AG04450 (cell line): ENCODE measurements around the gene THRB. TPM values are rescaled to one million over a fixed set of nuclear protein-coding genes. Genes with fewer than 3 reads are reported as not detected.

Experiments
- CTCF ChIA-PET: fragments of 300-600, 350-600 bp; formaldehyde crosslinking; extraction: SDS; loops from one replicate; lab custom pipeline; 2022; ENCODE audit warnings: antibody characterized with exemption, inconsistent platforms; lab: Charles Lee
- POLR2A ChIA-PET: fragments of 350-600 bp; formaldehyde crosslinking; extraction: SDS; loops from one replicate; lab custom pipeline; 2021; ENCODE audit warnings: antibody characterized with exemption, inconsistent platforms; lab: Yijun Ruan, JAX
- DNase-seq: peaks from one replicate; pipeline ENCODE4 v3.0.0-alpha.2; 2011; ENCODE audit warnings: low read depth, low spot score
- H3K27ac ChIP-seq: one replicate; pipeline ENCODE4 v1.5.1; 2012; ENCODE audit warnings: low read depth, low read length, control low read depth
- H3K27me3 ChIP-seq: one replicate; pipeline ENCODE4 v1.6.0; 2012; ENCODE audit warnings: low read length; ENCODE audit not compliant: control insufficient read depth, insufficient read depth
- H3K4me3 ChIP-seq: 2 replicates; pipeline ENCODE4 v1.5.1; 2011; ENCODE audit warnings: mild to moderate bottlenecking, low read depth, low read length, control low read depth
- H3K9me3 ChIP-seq: 2 replicates; pipeline ENCODE4 v1.5.1; 2012; ENCODE audit warnings: low read length; ENCODE audit not compliant: control insufficient read depth, insufficient read depth
- CTCF ChIP-seq: IDR thresholded peaks from 2 replicates; pipeline ENCODE4 v1.5.1; 2011; ENCODE audit warnings: low read depth, low read length, control low read depth, inconsistent platforms
- polyA plus RNA-seq: library from polyadenylated mRNA; depleted of rRNA; stranded (reverse); fragments of >200 nt; gene quantifications from 2 replicates; pipeline ENCODE4 v1.2.3, GENCODE V29; 2011

The THRB gene
- polyA plus RNA-seq, 1 experiment: 0.02 TPM

GRCh38 chr3:24164967-24165602, 329.6 kb downstream of the THRB start:
- CTCF ChIA-PET: no interaction called here
- no peak overlapping the region for H3K4me3 ChIP-seq
- TF ChIP-seq CTCF: no peak
- H3K27me3 ChIP-seq: no peaks in the 10 kb centered on the region
- DNase-seq: no peak
- no peaks in the 10 kb centered on the region for H3K9me3 ChIP-seq
- POLR2A ChIA-PET: no interaction called here
- no peak overlapping the region for H3K27ac ChIP-seq

GRCh38 chr3:24162929-24163328, 331.7 kb downstream of the THRB start:
- DNase-seq: no peak
- no peak for TF ChIP-seq CTCF
- H3K4me3 ChIP-seq: no peak overlapping the region
- CTCF ChIA-PET: no interaction called here
- H3K9me3 ChIP-seq: no peaks in the 10 kb centered on the region
- no peak overlapping the region for H3K27ac ChIP-seq
- H3K27me3 ChIP-seq: no peaks in the 10 kb centered on the region
- POLR2A ChIA-PET: no interaction called here

- no peak overlapping the region for H3K27ac ChIP-seq
- H3K9me3 ChIP-seq: no peaks in the 10 kb centered on the region
- no peak overlapping the region for H3K4me3 ChIP-seq
- DNase-seq: no peak
- ChIA-PET POLR2A (interaction anchor here (0.7 kb wide), 1 partner anchor 57 kb away, joined by 3 read pairs; no protein-coding TSS in a partner anchor), CTCF (interaction anchor here (1.0 to 1.2 kb wide), 2 partner anchors 25 to 1432 kb away, joined by 4 to 6 read pairs; no protein-coding TSS in a partner anchor)
- H3K27me3 ChIP-seq: no peaks in the 10 kb centered on the region
- no peak for TF ChIP-seq CTCF
Measured at GRCh38 chr3:24161841-24162240, 332.8 kb downstream of the THRB start.

GRCh38 chr3:24160424-24161095, 334.1 kb downstream of the THRB start:
- Histone ChIP-seq H3K9me3 (no peaks in the 10 kb centered on the region), H3K27ac (no peak overlapping the region), H3K4me3 (no peak overlapping the region), H3K27me3 (no peaks in the 10 kb centered on the region)
- no peak for DNase-seq
- CTCF ChIA-PET: interaction anchor here (0.6 kb wide), 1 partner anchor 60 kb away, joined by 4 read pairs; no protein-coding TSS in a partner anchor
- POLR2A ChIA-PET: interaction anchor here (0.5 to 1.0 kb wide), 2 partner anchors 10 to 244 kb away, joined by 3 to 5 read pairs; partner anchors contain the start of genes NKIRAS1 and RPL15
- TF ChIP-seq CTCF: no peak
